Retinal pigment epithelial cell (primary cell): ENCODE data around the gene BFSP2.

Experiments
- DNase-seq: peaks from one replicate; pipeline ENCODE4 v3.0.0-alpha.2; 2010; ENCODE audit warnings: low read depth
- H3K4me3 ChIP-seq: 2 replicates; pipeline ENCODE4 v1.5.1; 2011; ENCODE audit warnings: mild to moderate bottlenecking, low read length, control low read depth, moderate library complexity
- TF ChIP-seq, protein P1 (sequence below): conservative IDR thresholded peaks from 2 replicates; pipeline ENCODE4 v1.5.1; 2011; ENCODE audit warnings: low read depth, low read length, control low read depth, inconsistent platforms

BFSP2 gene

DNA sequence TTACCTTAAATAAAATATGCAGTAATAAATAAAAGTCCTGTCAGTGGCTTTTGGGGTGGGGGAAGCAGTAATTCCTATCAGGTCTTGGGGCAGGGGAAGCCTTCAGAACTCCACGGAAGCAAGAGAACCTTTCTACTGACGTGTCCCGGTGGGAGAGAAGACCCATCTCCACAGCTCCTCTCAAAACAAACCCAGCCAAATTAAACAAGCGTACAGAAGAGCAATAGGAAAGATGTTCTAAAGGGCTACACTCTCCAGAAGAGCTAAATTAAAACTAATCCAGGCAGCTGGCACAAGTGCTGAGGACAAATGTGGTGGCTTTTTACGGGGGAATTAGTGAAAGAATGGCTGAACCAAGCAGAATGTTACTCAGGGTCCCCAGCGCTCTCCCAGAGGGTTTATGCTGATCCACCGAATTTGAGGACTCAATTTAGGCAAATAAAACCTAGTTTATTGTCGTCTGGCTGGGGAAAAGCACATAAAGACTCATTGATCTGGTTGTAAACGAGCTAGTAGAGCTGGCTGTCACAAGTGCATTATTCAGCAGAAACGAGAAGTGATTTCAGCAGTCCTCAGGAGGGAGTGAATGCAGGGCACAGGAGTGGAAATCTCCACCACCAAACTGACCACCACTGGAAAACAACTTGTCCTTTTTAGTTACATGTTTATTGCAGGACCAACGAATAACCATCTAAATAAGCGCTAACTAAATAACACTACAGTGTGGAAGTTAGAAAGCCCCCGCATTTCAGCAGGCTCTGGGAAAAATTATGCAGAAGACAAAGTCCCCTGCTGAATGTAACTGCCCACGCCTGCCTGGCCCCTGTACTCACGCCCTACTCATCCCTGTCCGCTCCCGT, 13.5 kb downstream of the BFSP2 start:
- DNase-seq = no peak
- no peak overlapping the region for H3K4me3 ChIP-seq
- TF ChIP-seq, protein P1, sequence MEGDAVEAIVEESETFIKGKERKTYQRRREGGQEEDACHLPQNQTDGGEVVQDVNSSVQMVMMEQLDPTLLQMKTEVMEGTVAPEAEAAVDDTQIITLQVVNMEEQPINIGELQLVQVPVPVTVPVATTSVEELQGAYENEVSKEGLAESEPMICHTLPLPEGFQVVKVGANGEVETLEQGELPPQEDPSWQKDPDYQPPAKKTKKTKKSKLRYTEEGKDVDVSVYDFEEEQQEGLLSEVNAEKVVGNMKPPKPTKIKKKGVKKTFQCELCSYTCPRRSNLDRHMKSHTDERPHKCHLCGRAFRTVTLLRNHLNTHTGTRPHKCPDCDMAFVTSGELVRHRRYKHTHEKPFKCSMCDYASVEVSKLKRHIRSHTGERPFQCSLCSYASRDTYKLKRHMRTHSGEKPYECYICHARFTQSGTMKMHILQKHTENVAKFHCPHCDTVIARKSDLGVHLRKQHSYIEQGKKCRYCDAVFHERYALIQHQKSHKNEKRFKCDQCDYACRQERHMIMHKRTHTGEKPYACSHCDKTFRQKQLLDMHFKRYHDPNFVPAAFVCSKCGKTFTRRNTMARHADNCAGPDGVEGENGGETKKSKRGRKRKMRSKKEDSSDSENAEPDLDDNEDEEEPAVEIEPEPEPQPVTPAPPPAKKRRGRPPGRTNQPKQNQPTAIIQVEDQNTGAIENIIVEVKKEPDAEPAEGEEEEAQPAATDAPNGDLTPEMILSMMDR = no peak

DNA sequence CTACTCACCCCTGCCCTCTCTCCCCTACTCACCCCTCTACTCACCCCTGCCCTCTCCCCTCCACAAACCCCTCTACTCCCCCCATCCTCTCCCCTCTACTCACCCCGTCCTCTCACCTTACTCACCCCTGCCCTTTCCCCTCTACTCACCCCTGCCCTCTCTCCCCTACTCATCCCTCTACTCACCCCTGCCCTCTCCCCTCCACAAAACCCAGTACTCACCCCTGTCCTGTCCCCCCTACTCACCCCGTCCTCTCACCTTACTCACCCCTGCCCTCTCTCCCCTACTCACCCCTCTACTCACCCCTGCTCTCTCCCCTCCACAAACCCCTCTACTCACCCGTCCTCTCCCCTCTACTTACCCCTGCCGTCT, 14.2 kb downstream of the BFSP2 start:
- DNase-seq = no peak
- TF ChIP-seq, protein P1 = no peak
- H3K4me3 ChIP-seq = no peak overlapping the region

DNA sequence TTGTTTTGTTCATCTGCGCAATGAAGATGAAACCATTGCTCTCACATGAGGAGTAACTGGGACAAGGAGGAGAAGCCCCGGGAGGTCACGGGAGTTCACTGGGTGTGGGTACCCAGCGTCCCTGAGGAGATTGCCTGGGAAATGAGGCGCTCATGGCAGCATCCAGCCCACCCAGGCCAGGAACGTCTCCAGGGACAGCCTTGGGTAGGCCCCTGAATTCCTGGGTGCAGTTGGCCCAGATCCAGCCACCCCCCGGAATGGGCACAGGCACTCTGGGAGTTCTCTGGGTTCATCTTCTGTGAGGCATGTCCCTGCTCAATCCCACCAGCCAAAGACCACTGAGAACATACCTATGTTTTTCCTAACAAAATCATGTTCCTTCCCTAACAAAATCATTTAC, 18.5 kb downstream of the BFSP2 start:
- DNase-seq = no peak
- H3K4me3 ChIP-seq = no peak overlapping the region
- TF ChIP-seq, protein P1 = no peak

DNA sequence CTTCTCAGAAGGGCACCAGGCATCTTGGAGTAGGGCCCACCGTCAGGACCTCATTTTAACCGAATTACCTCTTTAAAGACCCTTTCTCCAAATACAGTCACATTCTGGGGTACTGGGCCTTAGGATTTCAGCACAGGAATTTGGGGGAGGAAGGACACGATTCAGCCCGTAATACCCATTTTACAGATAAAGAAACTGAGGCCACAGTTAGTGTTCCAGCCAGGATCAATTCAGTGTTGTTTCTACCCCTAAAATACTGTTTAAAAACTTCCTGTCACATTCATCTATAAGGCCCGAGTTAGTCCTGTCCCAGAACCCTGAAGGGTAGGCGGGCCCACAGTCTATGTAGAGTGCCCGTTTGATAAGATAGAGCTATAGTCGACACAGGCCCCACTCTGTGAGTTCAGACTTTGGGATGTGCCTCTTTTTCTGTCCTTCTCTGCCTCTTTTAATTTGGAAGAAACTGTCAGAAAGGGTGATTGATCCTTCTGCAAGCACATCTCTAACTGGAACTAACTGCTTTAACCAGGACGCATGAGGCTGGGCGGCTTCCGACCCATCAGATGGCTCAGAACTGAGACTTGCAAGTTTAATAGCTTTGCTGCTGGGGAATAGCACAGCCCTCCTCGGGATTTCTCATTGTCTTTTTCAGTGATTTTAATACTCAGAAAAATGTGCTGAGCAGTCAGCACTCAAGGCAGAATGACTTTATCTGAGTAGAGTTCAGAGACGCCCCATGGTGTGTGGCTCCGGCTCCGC, 19.5 kb downstream of the BFSP2 start:
- TF ChIP-seq, protein P1 = no peak
- no peak overlapping the region for H3K4me3 ChIP-seq
- no peak for DNase-seq

DNA sequence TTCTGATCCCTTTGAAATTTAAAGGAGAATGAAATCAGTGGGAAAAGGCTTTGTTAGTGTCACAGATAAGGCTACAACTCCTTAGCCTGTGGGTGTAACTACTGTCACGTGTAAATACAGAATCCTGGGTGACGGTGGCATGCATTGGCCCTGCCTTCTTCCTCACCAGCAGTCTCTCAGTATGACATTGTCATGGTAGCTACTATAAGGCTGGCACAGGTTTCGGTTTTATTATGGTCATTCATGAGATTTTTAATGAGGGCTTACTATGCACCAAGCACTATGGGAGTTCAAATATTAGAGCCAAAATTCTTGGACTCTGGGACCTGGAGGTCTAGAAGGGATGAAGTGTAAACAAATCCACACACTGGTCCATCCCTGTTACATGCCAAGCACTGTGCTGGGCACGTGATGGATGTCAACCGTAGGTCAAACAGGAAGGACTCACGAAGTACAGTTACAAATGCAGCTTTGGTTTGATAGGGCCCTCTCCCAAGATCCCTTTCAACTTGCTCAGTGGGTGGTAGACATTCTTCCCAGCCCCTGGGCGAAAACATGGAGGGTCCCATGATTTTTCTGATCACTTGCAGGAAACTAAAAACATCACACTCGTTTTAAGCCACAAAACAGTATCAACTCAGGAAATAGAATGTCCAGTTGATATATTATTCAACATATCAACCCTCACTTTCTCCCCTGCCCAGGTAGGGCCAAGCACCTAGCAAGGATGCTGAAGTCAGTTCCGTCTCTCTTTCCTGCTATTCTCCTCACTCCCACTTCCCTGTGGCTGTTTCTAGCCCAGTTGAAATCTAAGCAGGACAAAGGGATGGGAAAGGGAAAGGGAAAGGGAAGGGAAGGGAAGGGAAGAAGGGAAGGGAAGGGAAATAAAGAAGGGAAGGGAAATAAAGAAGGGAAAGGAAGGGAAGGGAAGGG, 25.3 kb downstream of the BFSP2 start:
- no peak overlapping the region for H3K4me3 ChIP-seq
- TF ChIP-seq, protein P1 = no peak
- DNase-seq = no peak

DNA sequence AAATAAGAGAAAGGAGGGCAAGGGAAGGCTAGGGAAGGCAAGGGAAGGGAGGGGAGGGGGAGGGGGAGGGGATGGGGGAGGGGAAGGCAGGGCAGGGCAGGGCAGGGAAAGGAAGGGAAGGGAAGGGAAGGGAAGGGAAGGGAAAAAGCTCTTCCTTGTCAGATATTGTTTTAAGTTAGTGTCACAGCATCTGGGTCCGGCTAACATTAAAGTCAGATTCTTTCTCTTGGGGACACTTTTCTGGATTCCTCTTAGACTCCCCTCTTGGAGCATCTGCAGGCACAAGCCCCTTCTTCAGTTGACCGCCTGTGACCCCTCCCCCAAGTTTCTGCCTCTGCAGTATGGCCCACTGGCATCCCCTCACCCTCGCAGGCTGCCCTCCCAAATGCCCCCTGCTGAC, 26.0 kb downstream of the BFSP2 start:
- TF ChIP-seq, protein P1 = no peak
- DNase-seq = no peak
- H3K4me3 ChIP-seq = no peak overlapping the region
